Caco-2 (cell line): ENCODE results near the gene ONECUT1. TPM values are rescaled to one million over a fixed set of nuclear protein-coding genes. Genes with fewer than 3 reads are reported as not detected.

Experiments used
- BruUV-seq: library from RNA; stranded (reverse); fragments of 400-500 nt; replicated peaks from 2 replicates; lab custom pipeline; 2021; lab: Mats Ljungman, UMichigan
- CTCF ChIA-PET: fragments of 300-600 bp; sonication (Branson Sonifier 250); formaldehyde crosslinking; loops from one replicate; lab custom pipeline; 2022; ENCODE audit warnings: antibody characterized with exemption; lab: Charles Lee
- POLR2A ChIA-PET: fragments of 300-600 bp; sonication (Branson Sonifier 250); formaldehyde crosslinking; loops from one replicate; lab custom pipeline; 2022; ENCODE audit warnings: antibody characterized with exemption; lab: Charles Lee
- DNase-seq, 2 experiments: peaks; one replicate each; pipeline versions ENCODE4 v3.0.0 to v3.0.0-alpha.2; 2020 to 2022
- H3K27me3 ChIP-seq: replicated peaks from 2 replicates; pipeline ENCODE4 v1.6.0; 2011; ENCODE audit warnings: low read length; ENCODE audit not compliant: control insufficient read depth, insufficient read depth
- H3K36me3 ChIP-seq: 2 replicates; pipeline ENCODE4 v1.5.1; 2011; ENCODE audit warnings: low read length; ENCODE audit not compliant: control insufficient read depth, insufficient read depth
- H3K4me1 ChIP-seq: fragments of 250-450 bp; sonication (Bioruptor Pico); 2 replicates; pipeline ENCODE4 v1.5.1; 2020; ENCODE audit warnings: mild to moderate bottlenecking
- H3K4me3 ChIP-seq: 2 replicates; pipeline ENCODE4 v1.5.1; 2011; ENCODE audit warnings: low read depth, mild to moderate bottlenecking, control low read depth, low read length
- H3K9me3 ChIP-seq: fragments of 250-450 bp; sonication (Bioruptor Pico); 2 replicates; pipeline ENCODE4 v1.5.1; 2020; ENCODE audit warnings: mild to moderate bottlenecking, moderate library complexity
- H3K27ac Mint-ChIP-seq: one replicate; pipeline ENCODE4 v1.8.0; 2022; ENCODE audit warnings: mixed read lengths; ENCODE audit not compliant: unreplicated experiment
- H3K27me3 Mint-ChIP-seq: one replicate; pipeline ENCODE4 v1.8.0; 2022; ENCODE audit warnings: mixed read lengths; ENCODE audit not compliant: insufficient read depth, unreplicated experiment
- H3K36me3 Mint-ChIP-seq: one replicate; pipeline ENCODE4 v1.8.0; 2022; ENCODE audit warnings: mild to moderate bottlenecking, mixed read lengths; ENCODE audit not compliant: insufficient read depth, unreplicated experiment
- H3K4me1 Mint-ChIP-seq: one replicate; pipeline ENCODE4 v1.8.0; 2022; ENCODE audit warnings: low read depth, mixed read lengths; ENCODE audit not compliant: unreplicated experiment
- H3K4me3 Mint-ChIP-seq: one replicate; pipeline ENCODE4 v1.8.0; 2022; ENCODE audit warnings: mild to moderate bottlenecking, moderate library complexity, mixed read lengths; ENCODE audit not compliant: unreplicated experiment
- H3K9me3 Mint-ChIP-seq: one replicate; pipeline ENCODE4 v1.8.0; 2022; ENCODE audit warnings: mixed read lengths; ENCODE audit not compliant: unreplicated experiment
- CTCF ChIP-seq, 2 experiments: fragments of 200-600 bp in 1 of 2; IDR thresholded peaks; 1 replicate in 1 of 2; 2 replicates in 1 of 2; pipeline versions ENCODE4 v1.5.1 to v1.8.0; 2011 to 2022; ENCODE audit warnings: antibody characterized with exemption in 1 of 2, control low read depth in 1 of 2, inconsistent platforms in 1 of 2, low read depth in 1 of 2, low read length in 1 of 2, mild to moderate bottlenecking in 1 of 2, moderate library complexity in 1 of 2; ENCODE audit not compliant: insufficient read depth in 1 of 2, severe bottlenecking in 1 of 2, unreplicated experiment in 1 of 2
- intact Hi-C: fragments of 100-400 bp; cut with micrococcal nuclease; formaldehyde crosslinking; loops from one replicate; pipeline ENCODE4 v1.10.0; 2022; ENCODE audit not compliant: unreplicated experiment
- total RNA-seq: library from RNA; stranded (reverse); gene quantifications from 2 replicates; pipeline ENCODE4 v1.2.3, GENCODE V29; 2022

The ONECUT1 gene
- total RNA-seq, 1 experiment from 2014 or later: 0.68 TPM

- Histone ChIP-seq H3K4me1 (peaks cover 17% of the 10 kb centered on the region), H3K4me3 (no peak overlapping the region), H3K36me3 (no peaks in the 10 kb centered on the region), H3K9me3 (no peaks in the 10 kb centered on the region), H3K27me3 (no peaks in the 10 kb centered on the region)
- no TSS peak for BruUV-seq
- peaks cover 6% of the 10 kb centered on the region for H3K9me3 Mint-ChIP-seq
- ChIA-PET POLR2A (no interaction called here), CTCF (no interaction called here)
- H3K27ac Mint-ChIP-seq: no peak overlapping the region
- H3K4me1 Mint-ChIP-seq: peaks cover 18% of the 10 kb centered on the region
- no peak overlapping the region for H3K4me3 Mint-ChIP-seq
- TF ChIP-seq CTCF (IDR thresholded peaks at IDR 0.05; ENCODE audit: insufficient read depth in 1 of 2, low read depth in 1 of 2, low read length in 1 of 2, severe bottlenecking in 1 of 2, unreplicated experiment in 1 of 2): no peak
- no peaks in the 10 kb centered on the region for H3K36me3 Mint-ChIP-seq
- peaks cover 7% of the 10 kb centered on the region for H3K27me3 Mint-ChIP-seq
- intact Hi-C loops: no loop called here
- DNase-seq: no peak
These were observed 40.9 kb downstream of the ONECUT1 start for GRCh38 chr15:52749258-52749657.

- peaks cover 6% of the 10 kb centered on the region for H3K9me3 Mint-ChIP-seq
- no peak overlapping the region for H3K27ac Mint-ChIP-seq
These were observed 43.9 kb downstream of the ONECUT1 start for GRCh38 chr15:52746162-52746757.

More at GRCh38 chr15:52746162-52746757, 43.9 kb downstream of the ONECUT1 start:
- CTCF ChIA-PET: no interaction called here
- Mint-ChIP-seq H3K27me3 (peaks cover 3% of the 10 kb centered on the region), H3K36me3 (no peaks in the 10 kb centered on the region), H3K4me3 (no peak overlapping the region), H3K4me1 (peaks cover 11% of the 10 kb centered on the region)
- Histone ChIP-seq H3K9me3 (no peaks in the 10 kb centered on the region), H3K4me3 (no peak overlapping the region), H3K4me1 (peaks cover 17% of the 10 kb centered on the region), H3K36me3 (no peaks in the 10 kb centered on the region), H3K27me3 (no peaks in the 10 kb centered on the region)
- BruUV-seq: no TSS peak
- intact Hi-C loops: no loop called here
- POLR2A ChIA-PET: no interaction called here
- TF ChIP-seq CTCF (IDR thresholded peaks at IDR 0.05; ENCODE audit: insufficient read depth in 1 of 2, low read depth in 1 of 2, low read length in 1 of 2, severe bottlenecking in 1 of 2, unreplicated experiment in 1 of 2): no peak
- DNase-seq: no peak
